ENCODE data around the gene LIN9.
"Not testable (repeated sequence)": the region's sequence is repeated elsewhere in the genome, so short reads cannot be mapped to it uniquely, and the experiment has no call there.

LIN9 gene

DNA sequence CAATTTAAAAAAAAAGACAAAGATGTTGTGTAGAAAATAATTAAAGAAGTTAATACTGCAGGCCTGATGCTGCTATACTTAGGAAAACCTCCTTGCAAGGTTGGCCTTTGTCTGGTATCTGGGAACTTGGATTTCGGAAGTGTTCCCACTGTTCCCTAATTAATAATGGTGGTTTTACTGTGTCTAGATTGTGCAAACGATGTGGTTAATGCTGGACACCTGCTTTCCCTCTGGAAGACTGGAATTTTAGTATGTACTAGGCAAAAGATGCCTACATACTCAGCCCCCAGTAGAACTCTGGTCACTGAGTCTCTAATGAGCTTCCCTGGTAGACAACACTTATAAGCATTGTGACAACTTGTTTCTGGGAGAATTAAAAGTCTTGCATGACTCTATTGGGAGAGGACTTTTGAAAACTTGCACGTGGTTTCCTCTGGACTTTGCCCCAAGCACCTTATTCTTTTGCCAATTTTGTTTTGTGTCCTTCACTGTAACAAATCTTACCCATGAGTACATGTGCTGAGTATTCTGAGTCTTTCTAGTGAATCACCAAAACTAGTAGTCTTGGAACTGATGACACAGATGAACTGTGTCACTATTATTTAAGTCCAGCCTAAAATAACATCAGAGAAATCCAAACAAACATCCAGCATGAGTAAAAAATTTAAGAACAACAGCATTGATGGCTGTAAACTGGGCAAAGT is 40.4 kb downstream of the LIN9 start:
- Histone ChIP-seq H3K27me3 (replicated peaks; ENCODE audit: control insufficient read depth, insufficient read depth, low read length) (no peaks in the 10 kb centered on the region), H3K9ac (ENCODE audit: low read length) (no peak overlapping the region), H3K9me3 (ENCODE audit: control insufficient read depth, low read length) (no peaks in the 10 kb centered on the region), H3K4me1 (ENCODE audit: control insufficient read depth, insufficient read depth, low read length) (peaks cover 10% of the 10 kb centered on the region), H3K4me3 (ENCODE audit: low read length) (no peak overlapping the region), H3K36me3 (ENCODE audit: control insufficient read depth, insufficient read depth, low read length, severe bottlenecking) (no peaks in the 10 kb centered on the region)
- DNase-seq (ENCODE audit: low read depth), result peak; percentile 48

DNA sequence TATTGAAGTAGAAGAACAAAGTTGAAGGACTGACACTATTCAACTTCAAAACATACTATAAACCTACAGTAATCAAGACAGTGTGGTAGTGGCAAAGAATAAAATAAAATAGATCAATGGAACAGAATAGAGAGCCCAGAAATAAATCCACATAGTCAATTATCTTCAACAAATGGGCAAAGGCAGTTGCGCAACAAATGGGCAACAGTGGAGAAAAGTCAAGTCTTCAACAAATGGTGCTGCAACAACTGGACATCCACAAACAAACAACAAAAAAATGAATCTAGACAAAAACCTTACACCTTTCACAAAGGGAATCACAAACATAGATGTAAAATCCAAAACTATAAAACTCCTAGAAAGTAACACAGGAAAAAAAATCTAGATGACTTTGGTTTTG is 47.1 kb downstream of the LIN9 start:
- Histone ChIP-seq H3K9ac (ENCODE audit: low read length) (no peak overlapping the region), H3K4me3 (ENCODE audit: low read length) (no peak overlapping the region), H3K4me1 (ENCODE audit: control insufficient read depth, insufficient read depth, low read length) (no peaks in the 10 kb centered on the region), H3K9me3 (ENCODE audit: control insufficient read depth, low read length) (peaks cover 13% of the 10 kb centered on the region), H3K27me3 (replicated peaks; ENCODE audit: control insufficient read depth, insufficient read depth, low read length) (no peaks in the 10 kb centered on the region), H3K36me3 (ENCODE audit: control insufficient read depth, insufficient read depth, low read length, severe bottlenecking) (no peaks in the 10 kb centered on the region)
- DNase-seq (ENCODE audit: low read depth), result no peak

GRCh38 chr1:226255380-226255779 is 53.6 kb downstream of the LIN9 start:
- DNase-seq (ENCODE audit: low read depth), result peak; percentile 58
- Histone ChIP-seq H3K9ac (ENCODE audit: low read length) (no peak overlapping the region), H3K9me3 (ENCODE audit: control insufficient read depth, low read length) (peaks cover 9% of the 10 kb centered on the region), H3K4me1 (ENCODE audit: control insufficient read depth, insufficient read depth, low read length) (no peaks in the 10 kb centered on the region), H3K27me3 (replicated peaks; ENCODE audit: control insufficient read depth, insufficient read depth, low read length) (no peaks in the 10 kb centered on the region), H3K4me3 (ENCODE audit: low read length) (no peak overlapping the region), H3K36me3 (ENCODE audit: control insufficient read depth, insufficient read depth, low read length, severe bottlenecking) (no peaks in the 10 kb centered on the region)

GRCh38 chr1:226253933-226254332 is 55.0 kb downstream of the LIN9 start:
- no peaks in the 10 kb centered on the region for H3K4me1 ChIP-seq (ENCODE audit: control insufficient read depth, insufficient read depth, low read length)
- H3K9ac ChIP-seq (ENCODE audit: low read length), result no peak overlapping the region
- H3K4me3 ChIP-seq (ENCODE audit: low read length), result no peak overlapping the region
- H3K9me3 ChIP-seq (ENCODE audit: control insufficient read depth, low read length), result no peaks in the 10 kb centered on the region
- no peak for DNase-seq (ENCODE audit: low read depth)
- H3K27me3 ChIP-seq (replicated peaks; ENCODE audit: control insufficient read depth, insufficient read depth, low read length), result no peaks in the 10 kb centered on the region
- H3K36me3 ChIP-seq (ENCODE audit: control insufficient read depth, insufficient read depth, low read length, severe bottlenecking), result no peaks in the 10 kb centered on the region

- DNase-seq (ENCODE audit: low read depth); H3K9me3 ChIP-seq (ENCODE audit: control insufficient read depth, low read length); H3K9ac ChIP-seq (ENCODE audit: low read length); H3K36me3 ChIP-seq (ENCODE audit: control insufficient read depth, insufficient read depth, low read length, severe bottlenecking); H3K27me3 ChIP-seq (replicated peaks; ENCODE audit: control insufficient read depth, insufficient read depth, low read length); H3K4me3 ChIP-seq (ENCODE audit: low read length); H3K4me1 ChIP-seq (ENCODE audit: control insufficient read depth, insufficient read depth, low read length): not testable (repeated sequence)
Measured at GRCh38 chr1:226252841-226253240, 56.1 kb downstream of the LIN9 start.

- Histone ChIP-seq H3K4me3 (ENCODE audit: low read length) (no peak overlapping the region), H3K4me1 (ENCODE audit: control insufficient read depth, insufficient read depth, low read length) (peaks cover 7% of the 10 kb centered on the region), H3K9me3 (ENCODE audit: control insufficient read depth, low read length) (no peaks in the 10 kb centered on the region), H3K36me3 (ENCODE audit: control insufficient read depth, insufficient read depth, low read length, severe bottlenecking) (no peaks in the 10 kb centered on the region), H3K27me3 (replicated peaks; ENCODE audit: control insufficient read depth, insufficient read depth, low read length) (no peaks in the 10 kb centered on the region), H3K9ac (ENCODE audit: low read length) (no peak overlapping the region)
- DNase-seq (ENCODE audit: low read depth), result no peak
Measured at GRCh38 chr1:226250511-226250910, 58.5 kb downstream of the LIN9 start.

- no peak overlapping the region for H3K4me3 ChIP-seq (ENCODE audit: low read length)
- no peak overlapping the region for H3K9ac ChIP-seq (ENCODE audit: low read length)
- no peak for DNase-seq (ENCODE audit: low read depth)
- peaks cover 7% of the 10 kb centered on the region for H3K4me1 ChIP-seq (ENCODE audit: control insufficient read depth, insufficient read depth, low read length)
- H3K27me3 ChIP-seq (replicated peaks; ENCODE audit: control insufficient read depth, insufficient read depth, low read length), result no peaks in the 10 kb centered on the region
- H3K36me3 ChIP-seq (ENCODE audit: control insufficient read depth, insufficient read depth, low read length, severe bottlenecking), result no peaks in the 10 kb centered on the region
- H3K9me3 ChIP-seq (ENCODE audit: control insufficient read depth, low read length), result no peaks in the 10 kb centered on the region
Measured at GRCh38 chr1:226248796-226249195, 60.2 kb downstream of the LIN9 start.

GRCh38 chr1:226248091-226248490 is 60.9 kb downstream of the LIN9 start:
- peaks cover 7% of the 10 kb centered on the region for H3K4me1 ChIP-seq (ENCODE audit: control insufficient read depth, insufficient read depth, low read length)
- H3K9me3 ChIP-seq (ENCODE audit: control insufficient read depth, low read length), result no peaks in the 10 kb centered on the region
- DNase-seq (ENCODE audit: low read depth), result peak; percentile 90
- no peak overlapping the region for H3K4me3 ChIP-seq (ENCODE audit: low read length)
- no peaks in the 10 kb centered on the region for H3K27me3 ChIP-seq (replicated peaks; ENCODE audit: control insufficient read depth, insufficient read depth, low read length)
- no peak overlapping the region for H3K9ac ChIP-seq (ENCODE audit: low read length)
- H3K36me3 ChIP-seq (ENCODE audit: control insufficient read depth, insufficient read depth, low read length, severe bottlenecking), result no peaks in the 10 kb centered on the region

DNA sequence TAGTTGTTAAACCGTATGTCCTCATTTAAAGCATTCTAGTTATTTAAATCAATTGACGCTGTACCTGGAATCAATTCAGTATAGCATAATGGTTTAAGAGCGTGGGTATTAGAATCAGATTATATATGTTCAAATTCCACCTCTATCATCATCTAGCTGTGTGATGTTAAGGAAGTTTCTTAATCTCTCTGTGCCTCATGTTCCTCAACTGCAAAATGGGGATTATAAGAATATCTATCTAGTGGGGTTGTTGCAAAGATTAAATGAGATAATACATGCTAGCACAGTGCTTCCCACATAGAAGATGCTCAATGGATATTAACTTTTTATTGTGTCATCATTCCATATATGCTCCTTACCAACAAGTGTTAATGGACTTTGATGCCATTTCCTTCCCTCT is 69.5 kb downstream of the LIN9 start:
- DNase-seq (ENCODE audit: low read depth), result no peak
- Histone ChIP-seq H3K27me3 (replicated peaks; ENCODE audit: control insufficient read depth, insufficient read depth, low read length) (no peaks in the 10 kb centered on the region), H3K4me3 (ENCODE audit: low read length) (no peak overlapping the region), H3K9ac (ENCODE audit: low read length) (no peak overlapping the region), H3K9me3 (ENCODE audit: control insufficient read depth, low read length) (no peaks in the 10 kb centered on the region), H3K4me1 (ENCODE audit: control insufficient read depth, insufficient read depth, low read length) (no peaks in the 10 kb centered on the region), H3K36me3 (ENCODE audit: control insufficient read depth, insufficient read depth, low read length, severe bottlenecking) (peaks cover 3% of the 10 kb centered on the region)

DNA sequence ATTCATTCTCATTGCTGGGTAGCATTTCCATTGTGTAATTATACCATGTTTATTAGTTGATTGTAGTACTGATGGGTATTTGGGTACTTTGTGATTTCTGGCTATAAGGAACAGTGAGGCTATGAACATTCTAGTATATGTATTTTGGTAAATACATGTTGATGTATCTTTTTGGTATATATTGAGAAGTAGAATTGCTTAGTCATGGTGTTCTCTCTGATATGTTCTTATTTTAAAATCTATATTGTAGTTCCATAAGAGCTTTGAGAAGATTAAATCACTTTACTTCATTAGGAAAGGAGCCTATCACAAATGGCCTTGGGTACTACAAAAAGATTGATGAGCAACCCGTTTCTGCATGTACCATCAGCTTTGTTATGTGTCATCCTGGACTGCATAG is 72.1 kb downstream of the LIN9 start:
- H3K36me3 ChIP-seq (ENCODE audit: control insufficient read depth, insufficient read depth, low read length, severe bottlenecking), result peaks cover 3% of the 10 kb centered on the region
- H3K4me3 ChIP-seq (ENCODE audit: low read length), result no peak overlapping the region
- no peak for DNase-seq (ENCODE audit: low read depth)
- no peak overlapping the region for H3K9ac ChIP-seq (ENCODE audit: low read length)
- H3K27me3 ChIP-seq (replicated peaks; ENCODE audit: control insufficient read depth, insufficient read depth, low read length), result no peaks in the 10 kb centered on the region
- no peaks in the 10 kb centered on the region for H3K4me1 ChIP-seq (ENCODE audit: control insufficient read depth, insufficient read depth, low read length)
- H3K9me3 ChIP-seq (ENCODE audit: control insufficient read depth, low read length), result no peaks in the 10 kb centered on the region

DNA sequence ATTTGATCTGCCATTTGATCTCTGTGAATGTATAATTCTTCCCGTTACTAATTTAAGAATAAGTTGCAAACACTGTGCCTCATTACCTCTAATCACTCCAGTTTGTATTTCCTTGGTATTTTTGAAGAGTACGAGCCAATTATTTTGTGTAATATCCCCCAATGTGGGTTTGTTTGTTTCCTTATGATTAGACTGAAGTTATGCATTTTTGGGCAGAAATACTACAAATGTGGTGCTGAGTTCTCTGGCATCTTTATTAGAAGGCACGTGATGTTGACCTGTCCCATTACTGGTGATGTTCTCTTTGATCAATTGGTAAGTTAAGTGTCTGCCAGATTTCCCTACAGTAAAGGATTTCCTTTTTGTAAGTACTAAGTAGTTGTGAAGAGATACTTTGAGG is 75.2 kb downstream of the LIN9 start:
- H3K4me1 ChIP-seq (ENCODE audit: control insufficient read depth, insufficient read depth, low read length), result no peaks in the 10 kb centered on the region
- H3K9ac ChIP-seq (ENCODE audit: low read length), result no peak overlapping the region
- H3K9me3 ChIP-seq (ENCODE audit: control insufficient read depth, low read length), result no peaks in the 10 kb centered on the region
- H3K27me3 ChIP-seq (replicated peaks; ENCODE audit: control insufficient read depth, insufficient read depth, low read length), result no peaks in the 10 kb centered on the region
- no peak for DNase-seq (ENCODE audit: low read depth)
- H3K4me3 ChIP-seq (ENCODE audit: low read length), result no peak overlapping the region
- H3K36me3 ChIP-seq (ENCODE audit: control insufficient read depth, insufficient read depth, low read length, severe bottlenecking), result peaks cover 3% of the 10 kb centered on the region

DNA sequence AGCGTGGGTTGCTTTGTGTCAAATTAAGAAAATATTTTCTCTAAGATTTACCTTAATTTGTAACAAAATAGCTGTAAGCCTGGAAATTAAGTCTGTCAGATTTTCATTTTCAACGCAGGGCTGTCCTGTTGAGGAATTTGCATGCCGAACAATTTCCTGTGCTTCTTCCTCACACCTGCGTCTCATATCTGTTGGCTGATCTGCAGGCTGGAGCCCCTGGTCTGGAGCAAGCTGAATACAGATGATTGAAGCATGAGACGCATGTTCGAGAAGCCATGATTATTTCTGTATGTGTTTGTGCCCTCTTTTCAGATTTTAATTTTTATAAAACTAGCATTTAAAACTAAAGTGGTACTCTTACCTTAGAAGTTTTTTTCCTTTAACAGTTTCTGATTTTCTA is 75.7 kb downstream of the LIN9 start:
- H3K9me3 ChIP-seq (ENCODE audit: control insufficient read depth, low read length), result no peaks in the 10 kb centered on the region
- H3K4me3 ChIP-seq (ENCODE audit: low read length), result no peak overlapping the region
- H3K9ac ChIP-seq (ENCODE audit: low read length), result no peak overlapping the region
- no peaks in the 10 kb centered on the region for H3K4me1 ChIP-seq (ENCODE audit: control insufficient read depth, insufficient read depth, low read length)
- DNase-seq (ENCODE audit: low read depth), result no peak
- peaks cover 3% of the 10 kb centered on the region for H3K36me3 ChIP-seq (ENCODE audit: control insufficient read depth, insufficient read depth, low read length, severe bottlenecking)
- no peaks in the 10 kb centered on the region for H3K27me3 ChIP-seq (replicated peaks; ENCODE audit: control insufficient read depth, insufficient read depth, low read length)

Measured in adipocyte (in vitro differentiated cells).